GM19328 (cell line): ENCODE data around the gene ATF2.
"Not testable (repeated sequence)": the region's sequence is repeated elsewhere in the genome, so short reads cannot be mapped to it uniquely, and the experiment has no call there.

Source experiments
- ATAC-seq: cut with Tn5 transposase; IDR thresholded peaks from one replicate; pipeline ENCODE4 v1.9.1; 2021; ENCODE audit warnings: mild to moderate bottlenecking, moderate library complexity; ENCODE audit not compliant: unreplicated experiment

The ATF2 gene

GRCh38 chr2:175101514-175101913, 66.5 kb downstream of the ATF2 start:
- no peak for ATAC-seq

GRCh38 chr2:175097297-175097696, 70.7 kb downstream of the ATF2 start:
- ATAC-seq: no peak

GRCh38 chr2:175084117-175084516, 83.9 kb downstream of the ATF2 start:
- ATAC-seq: not testable (repeated sequence)

- ATAC-seq: no peak
Observed at GRCh38 chr2:175080479-175080878, 87.5 kb downstream of the ATF2 start.

- ATAC-seq: no peak
Observed at GRCh38 chr2:175076272-175076671, 91.7 kb downstream of the ATF2 start.

- no peak for ATAC-seq
Observed at GRCh38 chr2:175074478-175074877, 93.5 kb downstream of the ATF2 start.

GRCh38 chr2:175068534-175068933, 99.5 kb downstream of the ATF2 start:
- ATAC-seq: no peak

GRCh38 chr2:175066411-175066810, 101.6 kb downstream of the ATF2 start:
- no peak for ATAC-seq

- no peak for ATAC-seq
Observed at GRCh38 chr2:175064797-175065196, 103.2 kb downstream of the ATF2 start.

GRCh38 chr2:175063741-175064140, 104.3 kb downstream of the ATF2 start:
- no peak for ATAC-seq

- no peak for ATAC-seq
Observed at GRCh38 chr2:175062787-175063585, 105.0 kb downstream of the ATF2 start.

GRCh38 chr2:175057078-175057685, 110.8 kb downstream of the ATF2 start:
- no peak for ATAC-seq

- no peak for ATAC-seq
Observed at GRCh38 chr2:175055993-175056392, 112.0 kb downstream of the ATF2 start.

GRCh38 chr2:175054340-175054739, 113.7 kb downstream of the ATF2 start:
- ATAC-seq: no peak

- ATAC-seq: no peak
Observed at GRCh38 chr2:175049661-175050060, 118.3 kb downstream of the ATF2 start.

GRCh38 chr2:175048275-175048674, 119.7 kb downstream of the ATF2 start:
- peak; percentile 57 for ATAC-seq

- ATAC-seq: no peak
Observed at GRCh38 chr2:175039490-175039889, 128.5 kb downstream of the ATF2 start.

- ATAC-seq: no peak
Observed at GRCh38 chr2:175039031-175039430, 129.0 kb downstream of the ATF2 start.

GRCh38 chr2:175037941-175038340, 130.1 kb downstream of the ATF2 start:
- ATAC-seq: no peak

- no peak for ATAC-seq
Observed at GRCh38 chr2:175036582-175037018, 131.4 kb downstream of the ATF2 start.

GRCh38 chr2:175035806-175036205, 132.2 kb downstream of the ATF2 start:
- ATAC-seq: no peak

- ATAC-seq: no peak
Observed at GRCh38 chr2:175034716-175035115, 133.3 kb downstream of the ATF2 start.
